ENCODE data around the gene HDAC1.

GRCh38 chr1:32342704-32343103, 50.8 kb downstream of the HDAC1 start:
- TF ChIP-seq CTCF (IDR thresholded peaks at IDR 0.05) (no peak), POLR2A (IDR thresholded peaks at IDR 0.05) (no peak)
